ENCODE results near the gene DOK7.
A peak's percentile ranks its signal among the peaks of the same experiment; 100 is the strongest.

The DOK7 gene

GRCh38 chr4:3520276-3520675 lies 57.2 kb downstream of the DOK7 start:
- no peak for DNase-seq (ENCODE audit: low spot score)

GRCh38 chr4:3520796-3521600 lies 57.9 kb downstream of the DOK7 start:
- no peak for DNase-seq (ENCODE audit: low spot score)

- DNase-seq (ENCODE audit: low spot score): no peak
These were observed 58.7 kb downstream of the DOK7 start for GRCh38 chr4:3521621-3522325.

- DNase-seq (ENCODE audit: low spot score): no peak
These were observed 59.2 kb downstream of the DOK7 start for GRCh38 chr4:3522326-3522640.

GRCh38 chr4:3522651-3523050 lies 59.5 kb downstream of the DOK7 start:
- DNase-seq (ENCODE audit: low spot score): no peak

- no peak for DNase-seq (ENCODE audit: low spot score)
These were observed 60.1 kb downstream of the DOK7 start for GRCh38 chr4:3523146-3523627.

- no peak for DNase-seq (ENCODE audit: low spot score)
These were observed 60.6 kb downstream of the DOK7 start for GRCh38 chr4:3523628-3524221.

- no peak for DNase-seq (ENCODE audit: low spot score)
These were observed 61.2 kb downstream of the DOK7 start for GRCh38 chr4:3524349-3524748.

GRCh38 chr4:3524920-3525319 lies 61.8 kb downstream of the DOK7 start:
- DNase-seq (ENCODE audit: low spot score): peak; percentile 42

- DNase-seq (ENCODE audit: low spot score): no peak
These were observed 62.7 kb downstream of the DOK7 start for GRCh38 chr4:3525532-3526430.

GRCh38 chr4:3526456-3526855 lies 63.4 kb downstream of the DOK7 start:
- no peak for DNase-seq (ENCODE audit: low spot score)

- DNase-seq (ENCODE audit: low spot score): no peak
These were observed 64.2 kb downstream of the DOK7 start for GRCh38 chr4:3527101-3527913.

GRCh38 chr4:3527914-3528876 lies 65.1 kb downstream of the DOK7 start:
- no peak for DNase-seq (ENCODE audit: low spot score)

- no peak for DNase-seq (ENCODE audit: low spot score)
These were observed 66.3 kb downstream of the DOK7 start for GRCh38 chr4:3529363-3529762.

GRCh38 chr4:3530051-3530450 lies 66.9 kb downstream of the DOK7 start:
- no peak for DNase-seq (ENCODE audit: low spot score)

- no peak for DNase-seq (ENCODE audit: low spot score)
These were observed 67.7 kb downstream of the DOK7 start for GRCh38 chr4:3530663-3531254.

- no peak for DNase-seq (ENCODE audit: low spot score)
These were observed 68.3 kb downstream of the DOK7 start for GRCh38 chr4:3531318-3531878.

GRCh38 chr4:3531879-3532750 lies 69.0 kb downstream of the DOK7 start, which contains the start of gene LRPAP1:
TSS of gene LRPAP1 (minus strand) at chr4:3532422. CDS start at chr4:3532412, 10 bp downstream.
- DNase-seq (ENCODE audit: low spot score): peak; percentile 86

Data from SK-N-DZ (cell line).